HUDEP-2 (cell line): Measurements from ENCODE around the gene ADPGK.
"Not testable (repeated sequence)": the region's sequence is repeated elsewhere in the genome, so short reads cannot be mapped to it uniquely, and the experiment has no call there.

Source experiments
- DNase-seq, 76 experiments: peaks; one replicate each; lab custom pipeline; 2025; ENCODE audit not compliant: unreplicated experiment in 76 of 76; lab: John Stamatoyannopoulos, UW

Gene ADPGK

DNA sequence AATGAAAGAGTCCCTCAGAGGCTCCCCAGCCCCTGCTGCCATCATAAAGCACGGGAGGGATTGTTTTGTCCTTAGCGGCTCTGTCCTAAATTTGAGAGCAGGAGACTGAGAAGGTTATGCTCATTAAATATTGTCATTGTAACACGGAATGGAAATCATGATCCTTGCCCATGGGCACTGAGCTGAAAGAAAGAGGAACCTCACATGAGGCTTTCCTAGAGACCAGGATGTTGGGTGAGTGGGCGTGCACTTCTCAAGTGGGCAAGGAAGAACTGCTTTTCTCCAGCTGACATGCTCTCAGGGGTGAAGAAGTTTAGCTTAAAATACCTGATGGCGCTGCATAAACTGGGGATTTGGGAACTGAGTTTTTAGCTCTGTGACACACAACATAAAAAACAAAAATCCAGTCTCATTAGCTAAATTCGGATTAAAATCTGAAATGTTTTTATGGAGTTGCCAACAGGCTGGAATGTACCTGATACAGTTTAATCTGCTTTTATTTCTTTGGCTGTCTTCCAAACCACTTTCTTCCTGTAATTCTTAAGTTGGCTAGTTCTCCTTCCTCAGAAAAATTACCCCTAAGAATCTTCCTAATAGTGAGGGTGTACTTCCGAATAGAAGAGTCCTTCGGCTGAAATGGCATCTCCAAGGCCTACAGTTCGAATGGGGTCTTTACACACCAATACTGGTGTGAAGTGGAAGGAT, 31.7 kb downstream of the ADPGK start:
- DNase-seq: peak in 3 of 76 experiments; percentile 2 to 12 (median 9)

DNA sequence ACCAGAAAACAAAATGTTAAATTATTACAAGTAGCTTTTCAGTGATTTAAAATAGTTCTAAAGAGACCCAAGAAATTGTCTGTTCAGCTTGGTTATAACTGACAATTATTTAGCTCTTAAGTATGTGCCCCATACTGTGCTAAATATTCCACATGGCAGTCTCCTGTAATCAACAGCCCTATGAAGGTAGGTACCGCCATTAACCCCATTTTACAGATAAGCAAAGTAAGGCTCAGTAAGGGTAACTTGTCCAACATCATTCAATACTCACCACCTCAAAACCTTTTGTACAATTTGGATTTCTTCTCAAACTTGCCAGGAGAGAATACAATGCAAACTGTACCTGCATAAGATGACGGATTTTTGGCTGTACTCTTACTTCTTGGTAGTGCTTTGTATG, 33.9 kb downstream of the ADPGK start:
- DNase-seq: no peak

DNA sequence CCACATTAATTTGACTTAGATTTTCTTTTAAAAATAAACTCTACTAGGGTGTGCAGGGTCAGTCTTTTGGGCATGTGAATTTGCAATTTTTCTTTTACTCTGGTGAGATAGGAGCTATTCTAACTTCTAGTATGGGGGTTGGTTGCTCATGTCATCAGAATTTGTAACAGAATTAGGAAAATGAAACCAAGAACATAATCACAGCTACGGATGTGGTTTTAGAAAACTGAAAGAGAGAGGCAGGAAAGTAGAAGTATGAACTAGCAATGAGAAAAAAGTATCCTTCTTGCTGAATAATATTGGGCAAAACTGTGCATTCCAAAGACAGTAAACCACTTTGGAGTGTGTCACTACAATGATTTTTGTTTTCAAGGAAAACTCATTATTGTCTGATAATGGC, 43.3 kb downstream of the ADPGK start:
- DNase-seq: no peak

DNA sequence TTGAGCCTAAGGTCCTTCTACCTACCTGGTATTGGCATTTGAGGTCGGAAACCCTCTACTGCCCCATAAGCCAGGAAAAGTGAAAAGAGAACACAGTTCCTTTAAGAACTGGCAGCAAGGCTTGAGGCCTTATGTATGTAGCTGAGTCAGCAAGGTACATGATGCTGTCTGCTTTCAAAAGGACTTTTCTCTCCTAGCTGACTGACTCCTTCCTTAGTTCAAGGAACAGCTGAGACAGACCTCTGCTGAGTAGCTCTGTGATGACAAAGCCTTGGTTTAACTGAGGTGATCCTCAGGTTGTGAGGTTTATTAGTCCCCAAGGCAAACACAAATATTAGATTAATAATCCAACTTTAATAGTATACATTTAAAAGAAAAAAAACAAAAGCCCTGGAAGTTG, 45.8 kb downstream of the ADPGK start:
- no peak for DNase-seq

DNA sequence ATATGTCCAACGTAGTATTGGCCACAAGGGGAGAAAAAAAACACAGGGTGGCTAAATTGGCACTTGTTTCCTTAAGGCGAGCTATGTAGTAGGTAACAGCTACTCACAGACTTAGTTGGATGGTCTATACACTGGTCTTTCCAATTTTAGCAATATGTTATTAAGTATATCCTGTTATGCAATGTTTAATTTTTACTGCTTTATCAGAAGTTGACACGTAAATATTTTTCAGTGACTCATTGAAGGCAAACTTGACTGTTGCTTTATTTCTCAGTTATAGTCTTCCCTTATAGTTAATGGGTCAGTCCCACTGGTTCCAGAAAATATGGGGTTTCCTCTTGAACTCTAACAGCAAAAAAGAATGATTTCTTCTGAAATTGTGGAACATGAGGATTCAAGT, 46.5 kb downstream of the ADPGK start:
- no peak for DNase-seq

DNA sequence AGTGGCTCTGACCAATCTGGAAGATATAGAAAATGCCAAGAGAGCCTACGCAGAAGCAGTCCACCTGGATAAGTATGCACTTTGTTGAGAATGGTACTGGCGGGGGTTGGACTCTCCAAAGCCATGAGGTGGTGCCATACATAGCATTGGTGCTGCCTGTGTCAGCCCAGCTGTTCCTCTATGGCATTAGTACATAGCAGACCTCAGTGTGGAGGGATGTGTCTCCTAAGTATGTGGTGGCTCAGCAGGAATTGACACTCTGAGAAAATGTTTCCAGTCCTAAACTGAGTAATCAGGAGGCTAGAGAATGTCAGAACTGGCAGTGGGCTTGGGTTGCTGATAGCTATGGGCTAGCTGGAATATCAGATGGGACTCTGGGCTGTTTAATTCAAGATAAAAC, 48.4 kb downstream of the ADPGK start:
- no peak for DNase-seq

DNA sequence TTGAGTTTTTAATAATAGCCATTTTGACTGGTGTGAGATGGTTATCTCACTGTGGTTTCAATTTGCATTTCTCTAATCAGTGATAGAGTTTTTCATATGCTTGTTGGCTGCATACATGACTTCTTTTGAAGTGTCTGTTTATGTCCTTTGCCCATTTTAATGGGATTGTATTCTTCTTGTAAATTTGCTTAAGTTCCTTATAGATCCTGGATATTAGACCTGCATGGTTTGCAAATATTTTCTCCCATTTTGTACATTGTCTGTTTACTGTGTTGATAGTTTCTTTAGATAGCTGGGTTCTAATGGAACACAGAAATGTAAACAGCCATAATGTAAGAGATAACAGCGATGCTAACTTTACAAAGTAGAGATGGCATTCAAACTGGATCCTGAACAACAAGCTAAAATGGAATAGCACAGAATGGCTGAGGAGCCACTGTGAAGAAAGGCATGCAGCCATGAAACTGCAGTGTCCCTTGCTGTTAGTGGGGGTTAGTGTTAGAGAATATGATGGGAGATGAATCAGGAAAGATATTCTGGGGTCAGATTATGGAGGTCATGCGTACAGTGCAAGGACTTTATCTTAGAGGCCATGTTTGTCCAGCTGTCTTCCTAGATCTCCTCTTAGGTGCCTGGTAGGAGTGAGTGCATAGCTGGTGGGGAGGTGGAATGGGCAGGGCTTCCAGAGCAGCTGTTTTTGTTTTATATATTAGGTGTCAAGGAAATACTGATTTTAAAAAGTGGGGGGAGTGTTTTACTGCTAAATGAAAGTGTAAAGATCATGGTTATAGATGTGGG, 49.4 kb downstream of the ADPGK start:
- no peak for DNase-seq

DNA sequence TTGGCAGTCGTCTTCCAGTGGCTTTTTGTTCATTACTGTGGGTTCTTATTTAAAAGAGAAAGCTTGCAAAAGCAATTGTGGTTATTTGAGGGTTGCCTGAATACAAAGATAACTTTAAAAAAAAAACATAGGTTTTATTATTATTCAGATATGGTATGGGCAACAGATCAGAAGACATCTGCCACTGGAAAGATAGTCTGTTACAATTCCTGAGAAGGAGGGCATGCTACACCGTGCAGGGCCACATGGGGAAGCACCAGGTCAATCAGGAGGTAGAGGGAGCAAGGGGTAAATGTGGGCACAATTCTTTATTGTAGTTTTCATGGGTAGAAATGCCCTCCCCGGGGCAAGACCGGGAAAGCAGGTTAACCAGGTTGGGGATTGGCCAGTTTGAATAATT, 51.0 kb downstream of the ADPGK start:
- no peak for DNase-seq

DNA sequence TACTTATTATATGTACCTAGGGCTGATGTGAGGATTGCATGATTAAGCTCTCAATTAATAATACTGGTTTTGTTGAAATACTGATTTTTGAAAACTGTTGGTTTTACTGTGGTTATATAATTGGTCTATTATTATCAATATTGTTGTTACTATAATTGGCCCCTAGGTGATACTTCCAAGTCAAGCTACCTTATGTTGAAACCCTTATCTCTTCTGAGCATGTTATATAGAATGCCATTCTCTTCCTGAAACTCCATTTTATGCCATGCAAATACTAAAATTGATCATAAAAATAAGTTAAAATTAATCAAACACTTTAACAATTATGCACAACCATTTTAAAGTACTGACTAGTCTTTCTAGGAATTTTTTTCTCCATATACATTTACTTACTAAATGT, 51.5 kb downstream of the ADPGK start:
- no peak for DNase-seq

DNA sequence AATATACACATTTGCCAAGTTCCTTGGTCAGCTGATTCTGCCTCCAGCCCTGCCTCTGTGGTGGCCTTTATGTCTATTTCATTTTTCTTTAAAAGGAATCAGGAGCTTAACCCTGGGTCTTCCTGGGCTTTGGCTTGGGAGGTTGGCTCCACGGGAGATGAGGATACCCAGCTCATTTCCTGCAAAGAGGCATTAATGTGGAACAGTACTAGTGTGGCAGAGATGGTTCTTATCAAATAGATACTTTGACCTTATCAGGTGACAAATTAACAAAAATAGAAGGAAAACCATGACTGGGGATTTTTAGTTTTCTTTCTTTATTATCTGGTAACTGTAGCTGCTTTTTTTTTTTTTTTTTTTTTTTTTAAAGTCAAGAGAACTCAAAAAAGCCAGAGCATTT, 54.7 kb downstream of the ADPGK start:
- DNase-seq: no peak

DNA sequence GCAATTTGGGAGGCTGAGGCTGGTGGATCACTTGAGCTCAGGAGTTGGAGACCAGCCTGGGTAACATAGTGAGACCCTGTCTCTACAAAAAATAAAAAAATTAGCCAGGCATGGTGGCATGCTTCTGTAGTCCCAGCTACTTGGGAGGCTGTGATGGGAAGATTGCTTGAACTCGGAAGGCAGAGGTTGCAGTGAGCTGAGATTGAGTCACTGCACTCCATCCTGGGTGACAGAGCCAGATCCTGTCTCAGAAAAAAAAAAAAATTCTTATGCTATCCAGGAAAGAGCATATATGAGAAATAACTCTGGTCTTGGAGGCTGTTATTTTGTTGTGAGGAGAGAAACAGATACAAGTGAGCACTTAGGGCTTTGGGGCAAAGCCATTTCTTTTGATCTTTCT, 55.3 kb downstream of the ADPGK start:
- DNase-seq: not testable (repeated sequence)

DNA sequence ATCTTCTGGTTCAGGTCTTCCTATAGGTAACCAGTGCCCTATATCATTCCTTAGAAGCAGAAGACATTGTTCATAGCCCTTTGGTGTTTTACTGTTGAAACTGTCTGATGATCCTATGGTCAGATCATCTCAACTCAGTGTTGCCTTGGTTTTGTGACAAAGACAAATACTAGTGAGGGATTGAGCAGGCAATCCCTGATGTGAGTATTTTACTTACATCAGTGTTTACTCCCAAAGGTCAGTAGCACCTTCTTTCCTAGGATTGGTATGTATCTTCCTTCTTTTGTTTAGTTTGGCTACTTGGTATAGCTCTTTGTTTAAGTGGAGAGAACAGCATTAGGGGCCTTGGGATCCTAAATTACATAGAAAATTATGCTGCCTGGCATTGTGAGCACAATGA, 56.4 kb downstream of the ADPGK start:
- DNase-seq: no peak

DNA sequence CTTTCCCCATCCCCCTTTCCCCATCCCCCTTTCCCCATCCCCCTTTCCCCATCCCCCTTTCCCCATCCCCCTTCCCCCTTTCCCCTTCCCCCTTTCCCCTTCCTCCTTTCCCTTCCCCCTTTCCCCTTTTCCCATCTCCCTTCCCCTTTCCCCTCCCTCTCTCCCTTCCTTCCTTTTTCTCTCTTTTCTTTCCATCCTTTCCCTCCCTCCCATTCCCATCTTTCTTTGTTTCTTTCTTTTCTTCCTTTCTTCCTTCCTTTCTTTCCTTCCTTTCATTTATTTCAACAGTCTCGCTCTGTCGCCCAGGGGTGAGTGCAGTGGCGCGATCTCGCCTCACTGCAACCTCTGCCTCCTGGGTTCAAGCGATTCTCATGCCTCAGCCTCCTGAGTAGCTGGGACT, 57.7 kb downstream of the ADPGK start:
- not testable (repeated sequence) for DNase-seq

DNA sequence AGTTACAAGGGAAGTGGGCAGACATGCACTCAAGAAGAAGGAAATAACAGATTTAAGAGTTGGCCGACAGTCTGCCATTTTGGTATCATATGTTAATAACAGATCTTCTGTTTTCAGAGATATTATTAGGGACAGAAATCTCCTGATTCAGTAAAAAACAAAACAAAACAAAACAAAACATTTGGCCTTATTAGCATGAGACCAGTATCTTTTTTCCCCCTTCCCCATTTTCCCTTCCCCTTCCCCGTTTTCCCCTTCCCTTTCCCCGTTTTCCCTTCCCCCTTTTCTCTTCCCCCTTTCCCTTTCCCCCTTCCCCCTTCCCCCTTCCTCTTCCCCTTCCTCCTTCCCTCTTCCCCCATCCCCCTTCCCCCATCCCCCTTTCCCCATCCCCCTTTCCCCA, 58.1 kb downstream of the ADPGK start:
- no peak for DNase-seq

DNA sequence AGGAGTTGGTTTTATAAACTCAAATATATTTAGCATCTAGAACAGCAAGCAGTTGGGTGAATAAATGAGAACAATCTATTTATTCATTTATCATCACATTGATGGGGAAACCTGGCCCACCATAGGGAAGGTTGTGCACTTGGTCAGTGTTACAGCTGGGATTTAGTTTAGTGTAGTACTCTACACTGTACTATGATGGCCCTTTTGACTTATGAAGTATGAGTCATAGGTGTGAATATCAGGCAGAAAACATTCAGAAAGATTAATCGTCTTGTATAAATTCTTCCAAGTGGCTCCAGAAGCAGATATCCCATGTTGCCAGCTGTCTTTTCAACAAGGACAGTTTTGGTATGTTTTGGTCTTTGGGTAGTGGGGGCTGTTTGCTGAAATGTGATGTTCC, 59.5 kb downstream of the ADPGK start:
- DNase-seq: no peak

DNA sequence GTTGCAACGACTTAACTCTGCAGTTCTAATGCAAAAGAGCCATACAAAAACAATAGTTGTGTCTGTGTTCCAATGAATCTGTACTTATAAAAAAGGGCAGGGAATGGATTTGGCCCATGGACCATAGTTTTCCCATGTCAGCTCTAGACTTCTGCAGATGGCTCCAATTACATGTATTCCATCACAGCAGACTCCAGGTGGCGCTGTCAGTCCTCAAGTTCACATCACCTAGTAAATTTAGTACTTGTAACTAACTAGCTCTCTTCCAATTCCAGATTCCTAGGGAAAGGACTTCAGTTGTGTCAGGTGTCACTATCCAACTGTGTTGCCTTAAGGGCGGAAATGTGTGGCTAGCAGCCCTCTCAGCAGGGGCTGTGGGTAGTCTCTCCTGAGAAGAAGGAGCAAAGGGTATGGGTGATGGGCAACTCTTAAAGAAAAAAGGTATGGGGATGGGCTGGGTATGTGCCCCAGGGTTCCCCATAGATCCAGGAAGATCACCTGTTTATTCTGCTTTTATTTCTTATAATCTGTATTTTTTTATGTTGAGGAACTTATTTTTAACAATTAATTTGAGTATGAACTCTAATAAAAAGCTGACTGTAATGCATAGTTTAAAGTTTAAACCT, 61.4 kb downstream of the ADPGK start:
- DNase-seq: peak in 50 of 76 experiments; percentile 1 to 64 (median 28)

DNA sequence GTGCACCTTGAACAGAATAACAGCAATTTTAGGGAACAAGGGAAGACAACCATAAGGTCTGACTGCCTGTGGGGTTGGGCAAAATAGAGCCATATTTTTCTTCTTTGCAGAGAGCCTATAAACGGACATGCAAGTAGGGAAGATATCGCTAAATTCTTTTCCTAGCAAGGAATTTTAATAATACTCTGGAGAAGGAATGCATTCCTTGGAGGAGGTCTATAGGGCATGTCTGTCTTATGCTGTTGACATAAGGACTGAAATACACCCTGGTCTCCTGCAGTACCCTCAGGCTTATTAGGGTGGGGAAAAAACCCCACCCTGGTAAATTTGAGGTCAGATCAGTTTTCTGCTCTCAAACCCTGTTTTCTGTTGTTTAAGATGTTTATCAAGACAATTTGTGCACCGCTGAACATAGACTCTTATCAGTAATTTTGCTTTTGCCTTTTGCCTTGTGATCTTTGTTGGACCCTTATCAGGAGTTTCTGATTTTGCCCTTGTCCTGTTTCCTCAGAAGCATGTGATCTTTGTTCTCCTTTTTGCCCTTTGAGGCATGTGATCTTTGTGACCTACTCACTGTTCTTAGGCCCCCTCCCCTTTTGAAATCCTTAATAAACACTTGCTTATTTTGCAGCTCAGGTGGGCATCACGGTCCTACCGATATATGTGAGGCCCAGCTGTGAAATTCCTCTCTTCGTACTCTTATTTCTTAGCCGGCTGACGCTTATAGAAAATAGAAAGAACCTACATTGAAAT, 74.8 kb downstream of the ADPGK start:
- DNase-seq: peak in 4 of 76 experiments; percentile 2 to 13 (median 6)

DNA sequence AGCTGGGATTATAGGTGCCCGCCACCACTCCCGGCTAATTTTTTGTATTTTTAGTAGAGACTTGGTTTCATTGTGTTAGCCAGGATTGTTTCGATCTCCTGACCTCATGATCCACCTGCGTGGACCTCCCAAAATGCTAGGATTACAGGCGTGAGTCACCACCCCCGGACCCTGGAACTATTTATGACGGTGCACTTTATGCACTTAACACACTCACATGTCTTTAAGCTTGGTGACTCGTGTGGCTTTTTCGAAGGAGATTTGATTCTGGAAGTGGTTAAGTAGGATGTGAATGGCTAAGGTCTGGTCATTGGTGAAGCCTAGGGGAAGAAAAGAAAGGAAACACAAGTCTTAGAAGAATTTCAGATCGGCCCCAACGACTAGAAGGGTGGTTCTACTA, 77.3 kb downstream of the ADPGK start:
- DNase-seq: no peak
